ENCODE measurements around the gene VPS11. TPM values are rescaled to one million over a fixed set of nuclear protein-coding genes. Genes with fewer than 3 reads are reported as not detected.
"Not testable (repeated sequence)": the region's sequence is repeated elsewhere in the genome, so short reads cannot be mapped to it uniquely, and the experiment has no call there.

The VPS11 gene
- total and polyA plus RNA-seq, 2 donors from 2014 or later, result 40.0 to 40.8 TPM

GRCh38 chr11:119100246-119100970 lies 32.8 kb downstream of the VPS11 start:
- H3K27me3 ChIP-seq (ENCODE audit: control insufficient read depth, insufficient read depth, low read length), result no peaks in the 10 kb centered on the region
- H3K4me1 ChIP-seq (ENCODE audit: control insufficient read depth in 2 of 3, insufficient read depth in 2 of 3, low read depth in 1 of 3, low read length in 3 of 3), result peaks cover 0 to 12% (median 11%) of the 10 kb centered on the region in 3 donors
- no peak for FAIRE-seq
- H3K36me3 ChIP-seq (ENCODE audit: control insufficient read depth in 2 of 3, insufficient read depth in 3 of 3, low read length in 3 of 3), result peaks cover 4 to 11% (median 9%) of the 10 kb centered on the region in 3 donors
- H3K9me3 ChIP-seq (ENCODE audit: control insufficient read depth in 2 of 3, insufficient read depth in 1 of 3, low read length in 3 of 3), result no peaks in the 10 kb centered on the region
- TF ChIP-seq, protein P1, sequence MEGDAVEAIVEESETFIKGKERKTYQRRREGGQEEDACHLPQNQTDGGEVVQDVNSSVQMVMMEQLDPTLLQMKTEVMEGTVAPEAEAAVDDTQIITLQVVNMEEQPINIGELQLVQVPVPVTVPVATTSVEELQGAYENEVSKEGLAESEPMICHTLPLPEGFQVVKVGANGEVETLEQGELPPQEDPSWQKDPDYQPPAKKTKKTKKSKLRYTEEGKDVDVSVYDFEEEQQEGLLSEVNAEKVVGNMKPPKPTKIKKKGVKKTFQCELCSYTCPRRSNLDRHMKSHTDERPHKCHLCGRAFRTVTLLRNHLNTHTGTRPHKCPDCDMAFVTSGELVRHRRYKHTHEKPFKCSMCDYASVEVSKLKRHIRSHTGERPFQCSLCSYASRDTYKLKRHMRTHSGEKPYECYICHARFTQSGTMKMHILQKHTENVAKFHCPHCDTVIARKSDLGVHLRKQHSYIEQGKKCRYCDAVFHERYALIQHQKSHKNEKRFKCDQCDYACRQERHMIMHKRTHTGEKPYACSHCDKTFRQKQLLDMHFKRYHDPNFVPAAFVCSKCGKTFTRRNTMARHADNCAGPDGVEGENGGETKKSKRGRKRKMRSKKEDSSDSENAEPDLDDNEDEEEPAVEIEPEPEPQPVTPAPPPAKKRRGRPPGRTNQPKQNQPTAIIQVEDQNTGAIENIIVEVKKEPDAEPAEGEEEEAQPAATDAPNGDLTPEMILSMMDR (IDR thresholded peaks at IDR 0.05; ENCODE audit: borderline replicate concordance, extremely low read depth, insufficient read depth), result no peak
- H3K4me3 ChIP-seq (ENCODE audit: low read length in 3 of 3), result peak overlapping the region in 2 of 3 donors; percentile 71 to 91
- H3K9ac ChIP-seq (ENCODE audit: low read length in 3 of 3), result peak overlapping the region in 1 of 3 donors; percentile 82
- no peak for DNase-seq
- no peak overlapping the region for H3K27ac ChIP-seq (ENCODE audit: low read depth in 2 of 2, low read length in 2 of 2)
- intact Hi-C loops (cut with DNase I), result no loop called here

- TF ChIP-seq, protein P1 (IDR thresholded peaks at IDR 0.05; ENCODE audit: borderline replicate concordance, extremely low read depth, insufficient read depth), result peak; percentile 8
- FAIRE-seq, result no peak
- Histone ChIP-seq H3K4me1 (ENCODE audit: control insufficient read depth in 2 of 3, insufficient read depth in 2 of 3, low read depth in 1 of 3, low read length in 3 of 3) (peaks cover 0 to 15% (median 12%) of the 10 kb centered on the region in 3 donors), H3K9ac (ENCODE audit: low read length in 3 of 3) (peak overlapping the region; percentile 82 to 90 (median 88)), H3K27me3 (ENCODE audit: control insufficient read depth, insufficient read depth, low read length) (no peaks in the 10 kb centered on the region), H3K27ac (ENCODE audit: low read depth in 2 of 2, low read length in 2 of 2) (peak overlapping the region; percentile 95 to 97), H3K9me3 (ENCODE audit: control insufficient read depth in 2 of 3, insufficient read depth in 1 of 3, low read length in 3 of 3) (no peaks in the 10 kb centered on the region), H3K36me3 (ENCODE audit: control insufficient read depth in 2 of 3, insufficient read depth in 3 of 3, low read length in 3 of 3) (peaks cover 4 to 11% (median 9%) of the 10 kb centered on the region in 3 donors), H3K4me3 (ENCODE audit: low read length in 3 of 3) (peak overlapping the region; percentile 71 to 97 (median 91))
- intact Hi-C loops (cut with DNase I), result no loop called here
- DNase-seq, result peak in 2 of 5 donors; percentile 40 to 87
These were observed 33.6 kb downstream of the VPS11 start for GRCh38 chr11:119100994-119101758.

DNA sequence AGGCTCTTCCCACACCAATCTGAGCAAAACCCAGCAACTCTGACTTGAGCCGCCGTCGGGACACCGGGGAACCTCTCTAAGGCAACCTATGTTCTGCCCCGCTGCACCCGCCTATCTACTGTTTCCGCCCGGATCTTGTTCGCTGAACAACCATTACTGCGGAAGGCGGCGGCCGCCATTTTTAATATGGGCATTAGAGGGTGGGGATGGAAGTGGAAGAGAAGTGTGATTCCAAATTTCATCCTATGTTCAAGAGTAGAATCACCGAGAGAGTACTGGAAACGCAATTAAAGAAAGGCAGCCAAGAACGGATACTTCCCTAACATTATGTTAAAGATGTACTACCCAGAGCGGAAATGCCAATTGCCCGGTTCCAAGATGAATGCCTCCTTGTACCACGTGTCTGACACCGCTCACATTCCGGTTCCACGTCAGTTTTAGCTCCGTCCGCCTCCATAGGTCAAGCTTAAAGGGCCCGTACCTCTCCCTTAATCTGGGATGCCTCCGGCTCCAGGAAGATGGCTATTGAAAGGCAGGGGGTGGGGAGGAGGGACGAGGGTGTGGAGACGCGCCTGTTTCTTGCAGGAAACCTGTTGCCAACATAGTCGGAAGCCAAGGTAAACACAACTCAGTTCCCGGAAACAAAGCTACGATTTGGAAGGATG lies 34.3 kb downstream of the VPS11 start, which contains the start of gene DPAGT1:
TSS of gene DPAGT1 (minus strand) at position 95 of the 665 bp plus-strand sequence. CDS start 198 bp downstream, outside the sequence.
- TF ChIP-seq, protein P1 (IDR thresholded peaks at IDR 0.05; ENCODE audit: borderline replicate concordance, extremely low read depth, insufficient read depth), result no peak
- peak within 1 kb of the TSS; percentile 71 to 97 (median 91) for H3K4me3 ChIP-seq (ENCODE audit: low read length in 3 of 3)
- intact Hi-C loops (cut with DNase I), result no loop called here
- DNase-seq (peak; percentile 94 to 98 (median 94)), FAIRE-seq (peak; percentile 38)
- H3K9me3 ChIP-seq (ENCODE audit: control insufficient read depth in 2 of 3, insufficient read depth in 1 of 3, low read length in 3 of 3), result no peaks in the 10 kb centered on the region
- peaks cover 4 to 10% (median 9%) of the 10 kb centered on the region in 3 donors for H3K36me3 ChIP-seq (ENCODE audit: control insufficient read depth in 2 of 3, insufficient read depth in 3 of 3, low read length in 3 of 3)
- peak within 1 kb of the TSS; percentile 95 to 97 for H3K27ac ChIP-seq (ENCODE audit: low read depth in 2 of 2, low read length in 2 of 2)
- no peaks in the 10 kb centered on the region for H3K27me3 ChIP-seq (ENCODE audit: control insufficient read depth, insufficient read depth, low read length)
- peak within 1 kb of the TSS; percentile 82 to 90 (median 88) for H3K9ac ChIP-seq (ENCODE audit: low read length in 3 of 3)
- peaks cover 6 to 22% (median 19%) of the 10 kb centered on the region in 3 donors for H3K4me1 ChIP-seq (ENCODE audit: control insufficient read depth in 2 of 3, insufficient read depth in 2 of 3, low read depth in 1 of 3, low read length in 3 of 3)

DNA sequence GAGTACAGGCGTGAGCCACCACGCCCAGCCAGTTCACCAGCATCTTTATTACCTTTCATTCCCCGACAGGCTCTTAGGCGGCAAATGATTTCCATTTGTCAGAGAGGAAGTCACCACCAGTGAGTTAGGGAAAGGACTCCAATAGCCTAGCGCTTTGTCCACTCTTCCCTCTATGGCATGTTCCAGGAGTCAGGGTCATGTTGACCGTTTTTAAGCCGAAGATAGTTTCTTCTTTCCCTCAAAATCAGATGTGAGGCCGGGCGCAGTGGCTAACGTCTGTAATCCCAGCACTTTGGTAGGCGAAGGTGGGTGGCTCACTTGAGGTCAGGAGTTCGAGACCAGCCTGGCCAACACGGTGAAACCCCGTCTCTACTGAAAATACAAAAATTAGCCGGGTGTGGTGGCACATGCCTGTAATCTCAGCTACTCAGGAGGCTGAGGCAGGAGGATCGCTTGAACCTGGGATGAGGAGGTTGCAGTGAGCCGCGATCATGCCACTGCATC lies 35.6 kb downstream of the VPS11 start:
- H3K4me1 ChIP-seq (ENCODE audit: control insufficient read depth in 2 of 3, insufficient read depth in 2 of 3, low read depth in 1 of 3, low read length in 3 of 3), result peaks cover 6 to 26% (median 20%) of the 10 kb centered on the region in 3 donors

More for the DNA sequence above, 35.6 kb downstream of the VPS11 start:
- Histone ChIP-seq H3K27ac (ENCODE audit: low read depth in 2 of 2, low read length in 2 of 2) (peak overlapping the region in 1 of 2 donors; percentile 59), H3K4me3 (ENCODE audit: low read length in 3 of 3) (peak overlapping the region in 1 of 3 donors; percentile 71), H3K9ac (ENCODE audit: low read length in 3 of 3) (peak overlapping the region in 1 of 3 donors; percentile 82)
- DNase-seq; H3K27me3 ChIP-seq (ENCODE audit: control insufficient read depth, insufficient read depth, low read length); H3K36me3 ChIP-seq (ENCODE audit: control insufficient read depth in 2 of 3, insufficient read depth in 3 of 3, low read length in 3 of 3); intact Hi-C loops (cut with DNase I); H3K9me3 ChIP-seq (ENCODE audit: control insufficient read depth in 2 of 3, insufficient read depth in 1 of 3, low read length in 3 of 3); FAIRE-seq: not testable (repeated sequence)

All from kidney (tissue), 14 donors.